OCI-M1 (cell line): ENCODE results near the gene TTLL4.
"Not testable (repeated sequence)": the region's sequence is repeated elsewhere in the genome, so short reads cannot be mapped to it uniquely, and the experiment has no call there.

Experiments
- DNase-seq: peaks from one replicate; lab custom pipeline; 2025; lab: John Stamatoyannopoulos, UW

TTLL4 gene

DNA sequence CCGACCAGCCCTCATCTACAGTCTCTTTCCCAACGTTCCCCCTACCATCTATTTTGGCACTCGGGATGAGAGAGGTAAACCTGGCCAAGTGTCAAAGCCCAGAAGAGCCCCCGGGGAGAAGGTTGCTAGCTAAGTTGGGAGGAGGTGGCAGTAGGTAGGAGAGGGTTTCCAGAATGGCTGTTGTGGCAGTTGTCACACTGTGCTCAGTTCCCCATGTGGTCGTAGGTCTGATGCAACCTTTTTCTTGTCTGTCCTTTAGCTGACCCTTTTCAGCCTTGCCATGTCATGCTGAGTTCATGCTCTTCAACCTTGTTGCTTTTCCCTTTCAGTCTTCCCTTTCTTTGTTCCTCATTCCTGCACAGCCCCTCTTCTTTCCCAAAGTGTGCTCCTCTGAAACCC lies 34.5 kb downstream of the TTLL4 start:
- peak; percentile 67 for DNase-seq

DNA sequence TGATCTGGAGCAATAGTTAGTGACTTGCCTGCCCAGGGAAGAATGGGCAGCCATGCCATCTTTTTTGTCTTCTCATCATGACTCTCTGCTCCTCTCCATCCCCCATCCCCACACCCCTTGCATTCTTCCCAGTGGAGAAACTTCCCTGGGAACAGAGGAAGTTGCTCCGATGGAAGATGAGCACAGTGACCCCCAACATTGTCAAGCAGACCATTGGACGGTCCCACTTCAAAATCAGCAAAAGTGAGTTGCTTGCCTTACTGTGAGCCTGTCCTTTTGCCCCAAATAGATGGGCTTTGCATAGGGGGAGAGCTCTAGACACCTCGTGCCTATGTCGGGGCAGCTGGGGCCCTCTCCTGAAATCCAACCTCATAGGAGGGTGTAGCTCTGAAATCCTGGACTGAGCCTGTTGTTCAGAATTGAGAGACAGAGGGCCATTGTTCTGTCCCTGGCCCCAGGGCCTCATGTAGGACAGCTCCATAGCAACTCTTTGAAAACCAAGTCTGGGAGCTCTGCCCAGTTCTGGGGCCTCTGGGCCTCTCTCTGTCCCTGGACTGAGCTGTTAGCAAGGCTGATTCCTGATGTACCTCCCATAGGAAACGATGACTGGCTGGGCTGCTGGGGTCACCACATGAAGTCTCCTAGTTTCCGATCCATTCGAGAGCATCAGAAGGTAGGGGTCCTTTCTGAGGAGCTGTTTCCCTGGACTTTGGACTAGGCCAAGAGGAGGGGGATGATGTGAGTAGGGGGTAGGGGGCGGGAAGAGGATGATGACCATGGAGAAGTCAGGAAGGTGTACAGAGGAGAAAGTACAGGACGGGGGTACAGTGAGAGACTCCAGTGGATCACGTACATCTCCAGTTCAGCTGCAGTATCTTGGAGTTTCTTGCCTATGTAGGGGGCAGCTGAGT lies 35.2 kb downstream of the TTLL4 start:
- no peak for DNase-seq

DNA sequence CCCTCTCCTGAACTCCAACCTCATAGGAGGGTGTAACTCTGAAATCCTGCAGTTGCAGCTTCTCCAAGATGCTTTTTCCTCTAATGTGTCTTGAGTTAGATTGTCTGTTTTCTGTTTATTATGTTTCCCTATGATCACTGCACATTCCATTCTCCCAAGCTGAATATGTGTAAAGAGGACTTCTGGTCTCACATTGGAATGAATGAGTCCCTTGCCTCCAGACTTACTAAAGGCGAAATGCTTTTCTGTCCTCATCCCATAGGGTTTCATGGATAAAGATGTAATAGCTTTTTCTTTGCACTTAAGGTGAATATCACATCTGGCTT lies 35.8 kb downstream of the TTLL4 start:
- DNase-seq, result no peak

DNA sequence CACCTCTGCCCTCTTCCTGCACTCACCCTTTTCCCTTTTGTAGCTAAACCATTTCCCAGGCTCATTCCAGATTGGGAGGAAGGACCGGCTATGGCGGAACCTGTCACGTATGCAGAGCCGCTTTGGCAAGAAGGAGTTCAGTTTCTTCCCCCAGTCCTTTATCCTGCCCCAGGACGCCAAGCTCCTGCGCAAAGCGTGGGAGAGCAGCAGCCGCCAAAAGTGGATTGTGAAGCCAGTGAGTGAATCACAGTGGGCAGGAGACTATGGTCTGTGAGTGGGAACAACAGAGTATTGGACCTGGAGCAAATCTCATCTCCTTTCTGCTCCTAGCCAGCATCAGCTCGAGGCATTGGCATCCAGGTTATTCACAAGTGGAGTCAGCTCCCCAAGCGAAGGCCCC lies 36.3 kb downstream of the TTLL4 start:
- no peak for DNase-seq

DNA sequence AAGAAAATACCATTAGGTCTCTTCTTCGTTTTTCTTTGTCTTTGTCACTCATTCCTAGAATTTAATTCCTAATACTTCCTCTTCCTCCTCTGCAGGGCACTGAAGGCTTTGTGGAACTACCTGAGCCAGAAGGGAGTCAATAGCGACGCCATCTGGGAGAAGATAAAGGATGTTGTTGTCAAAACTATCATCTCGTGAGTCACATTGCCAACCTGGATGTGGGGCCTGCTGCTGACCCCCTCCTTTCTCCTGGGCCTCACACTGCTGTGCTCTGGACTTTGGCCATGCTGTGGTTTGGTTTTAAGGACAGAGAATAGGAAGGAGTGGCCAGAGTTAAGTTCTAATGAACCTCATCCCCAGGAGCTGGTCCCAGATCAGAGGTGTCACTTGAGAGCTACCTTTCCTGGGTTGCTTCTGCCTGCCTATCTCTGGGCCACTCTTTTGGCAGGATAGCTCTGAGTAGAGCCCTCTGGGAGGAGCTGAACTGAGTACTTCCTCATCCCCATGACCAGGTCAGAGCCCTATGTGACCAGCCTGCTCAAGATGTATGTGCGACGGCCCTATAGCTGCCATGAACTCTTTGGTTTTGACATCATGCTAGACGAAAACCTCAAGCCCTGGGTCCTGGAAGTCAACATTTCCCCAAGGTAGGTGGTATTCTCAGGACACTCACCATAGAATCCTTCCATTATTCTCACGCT lies 38.3 kb downstream of the TTLL4 start:
- no peak for DNase-seq

DNA sequence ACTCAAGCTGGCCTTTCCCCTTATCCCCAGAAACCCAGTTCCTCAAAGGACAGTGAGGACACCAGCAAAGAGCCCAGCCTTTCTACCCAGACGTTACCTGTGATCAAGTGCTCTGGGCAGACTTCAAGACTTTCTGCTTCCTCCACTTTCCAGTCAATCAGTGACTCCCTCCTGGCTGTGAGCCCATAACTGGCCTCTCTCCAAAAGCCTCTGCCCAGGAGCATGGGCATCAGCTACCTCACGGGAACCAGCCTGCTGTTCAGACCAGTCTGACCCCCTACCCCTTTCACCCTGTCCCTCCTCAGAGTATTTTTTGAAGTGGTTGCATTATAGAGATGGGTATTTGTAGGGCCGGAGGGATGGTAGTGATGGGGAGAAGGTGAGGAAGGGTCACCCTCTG lies 43.6 kb downstream of the TTLL4 start:
- DNase-seq, result no peak

DNA sequence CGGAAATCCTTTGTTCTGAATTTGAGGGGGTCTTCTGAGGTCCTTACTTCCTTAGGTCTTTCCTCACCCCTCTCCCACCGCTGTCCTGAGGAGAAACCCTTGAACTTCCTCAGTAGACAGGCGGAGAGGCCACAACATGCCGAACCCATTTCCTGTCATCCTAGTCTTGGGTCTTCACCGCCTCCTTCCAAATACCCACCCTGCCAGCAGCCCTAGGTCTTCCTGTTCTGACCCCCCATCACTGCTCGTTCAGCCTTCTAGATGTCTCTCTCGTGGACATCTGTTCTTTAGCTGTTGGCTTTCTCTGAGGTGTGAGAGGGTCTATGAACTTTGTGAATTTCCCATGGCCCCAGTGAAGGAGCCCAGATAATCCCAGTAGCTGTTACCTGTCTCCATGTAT lies 44.1 kb downstream of the TTLL4 start:
- no peak for DNase-seq

DNA sequence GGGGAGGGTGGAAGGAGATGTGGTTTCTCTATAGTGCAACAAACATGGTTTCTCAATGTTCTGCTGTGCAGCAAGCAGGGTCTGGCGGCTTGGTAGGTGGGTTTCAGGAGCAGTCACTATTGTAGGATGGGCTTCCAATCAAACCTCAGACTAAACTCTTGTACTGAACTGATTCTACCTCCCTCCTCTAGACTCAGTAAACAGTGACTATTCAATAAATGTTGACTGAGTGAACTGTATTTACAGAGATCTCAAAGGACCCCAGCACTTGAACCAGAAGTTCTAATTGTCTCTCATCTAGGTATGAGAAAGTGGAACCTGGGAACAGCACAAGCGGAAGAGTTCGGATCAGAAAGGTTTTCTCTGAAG lies 44.5 kb downstream of the TTLL4 start:
- DNase-seq, result no peak

DNA sequence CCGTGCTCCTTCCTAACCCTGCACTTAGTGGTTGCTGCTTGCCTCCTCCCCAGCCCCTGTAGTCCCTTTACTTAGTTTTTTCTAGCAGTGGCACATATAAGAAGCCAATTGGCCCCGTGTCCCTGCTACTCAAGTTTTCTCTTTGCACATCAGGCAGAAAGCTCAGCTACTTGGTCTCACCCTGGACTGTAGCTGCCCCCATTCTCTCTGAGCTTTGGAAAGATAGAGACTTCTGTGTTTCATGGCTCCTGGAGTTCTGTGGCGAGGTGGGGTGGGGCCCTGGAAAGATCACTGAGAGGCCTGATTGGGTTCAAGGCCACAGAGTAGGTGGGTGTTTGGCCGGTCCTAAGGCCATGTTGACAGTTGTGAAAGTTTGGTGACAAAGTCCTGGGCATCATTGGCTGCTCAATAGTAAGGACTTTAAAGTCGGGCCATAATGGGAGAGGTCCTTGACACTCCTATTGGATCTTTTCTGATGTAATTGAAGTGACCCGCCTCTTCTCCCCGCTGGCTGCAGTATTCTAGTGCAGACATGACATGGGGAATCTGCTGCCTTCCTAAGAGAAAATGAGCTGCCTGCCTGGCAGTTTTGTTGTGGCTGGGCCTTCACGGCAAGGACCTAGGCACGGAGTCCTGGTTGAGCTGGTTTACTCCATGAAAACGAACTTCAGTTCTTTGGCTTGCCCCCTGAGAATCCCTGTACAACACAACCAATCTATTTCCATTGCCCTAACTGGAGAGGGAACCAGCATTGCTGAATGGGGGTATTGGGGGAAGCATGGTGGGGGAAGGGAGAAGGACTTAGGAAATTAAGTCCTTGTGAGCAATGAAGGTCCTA lies 45.2 kb downstream of the TTLL4 start:
- no peak for DNase-seq

DNA sequence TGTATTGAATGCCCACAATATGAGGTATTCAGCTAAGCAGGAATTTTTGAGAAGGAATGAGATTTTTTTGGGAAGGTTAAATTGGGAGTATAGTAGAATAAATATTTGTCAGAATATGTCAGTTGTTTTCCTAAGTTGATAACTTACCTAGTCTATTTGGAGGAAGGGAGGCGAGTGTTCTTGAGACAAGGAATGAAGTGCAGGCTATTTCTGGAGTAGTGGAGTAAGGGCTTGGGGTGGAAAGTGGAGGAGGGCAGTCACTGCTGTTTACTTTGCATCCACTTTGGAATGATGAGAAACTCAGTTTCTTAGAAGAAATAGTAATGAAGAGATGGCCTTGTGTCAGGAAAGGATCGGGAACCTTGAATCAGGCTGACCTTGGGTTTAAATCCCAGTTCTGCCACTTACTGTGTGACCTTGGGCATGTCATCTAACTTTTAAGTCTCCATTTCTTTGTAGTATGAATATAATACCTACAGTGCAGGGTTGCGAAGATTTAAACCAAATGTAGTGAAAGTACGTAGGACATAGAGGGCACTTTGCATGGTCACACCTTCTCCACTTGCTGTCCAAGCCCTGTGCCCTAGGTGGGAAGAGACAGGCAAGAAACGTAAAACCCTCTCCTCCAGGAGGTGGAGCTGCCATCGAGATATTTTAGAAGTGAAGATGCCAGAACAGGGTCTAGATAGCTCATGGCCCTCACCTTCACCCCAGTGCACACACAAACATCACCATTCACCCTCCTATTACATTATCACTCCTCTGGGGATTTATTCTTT lies 46.2 kb downstream of the TTLL4 start:
- DNase-seq, result no peak

DNA sequence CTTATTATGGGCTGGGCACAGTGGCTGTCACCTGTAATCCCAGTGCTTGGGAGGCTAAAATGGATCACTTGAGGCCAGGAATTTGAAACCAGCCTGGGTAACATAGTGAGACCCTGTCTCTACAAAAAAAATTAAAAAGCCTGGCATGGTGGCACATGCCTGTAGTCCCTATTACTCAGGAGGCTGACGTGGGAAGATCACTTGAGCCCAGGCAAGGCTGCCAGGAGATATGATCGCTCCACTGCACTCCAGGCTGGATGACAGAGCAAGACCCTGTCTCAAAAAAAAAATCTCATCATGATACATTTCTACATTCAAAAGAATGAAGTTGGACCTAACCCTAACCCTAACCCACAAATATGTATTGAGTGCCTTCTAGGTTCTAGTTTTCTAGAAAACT lies 51.2 kb downstream of the TTLL4 start:
- no peak for DNase-seq

DNA sequence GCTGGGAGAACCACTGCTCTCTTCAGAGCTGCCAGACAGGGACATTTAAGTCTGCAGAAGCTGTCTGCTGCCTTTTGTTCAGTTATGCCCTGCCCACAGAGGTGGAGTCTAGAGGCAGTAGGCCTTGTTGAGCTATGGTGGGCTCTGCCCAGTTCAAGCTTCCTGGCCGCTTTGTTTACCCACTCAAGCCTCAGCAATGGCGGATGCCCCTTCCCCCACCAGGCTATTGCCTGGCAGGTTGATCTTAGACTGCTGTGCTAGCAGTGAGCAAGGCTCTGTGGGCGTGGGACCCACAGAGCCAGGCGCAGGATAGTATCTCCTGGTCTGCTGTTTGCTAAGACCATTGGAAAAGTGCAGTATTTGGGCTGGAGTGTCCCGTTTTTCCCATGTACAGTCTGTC lies 62.1 kb downstream of the TTLL4 start:
- not testable (repeated sequence) for DNase-seq

DNA sequence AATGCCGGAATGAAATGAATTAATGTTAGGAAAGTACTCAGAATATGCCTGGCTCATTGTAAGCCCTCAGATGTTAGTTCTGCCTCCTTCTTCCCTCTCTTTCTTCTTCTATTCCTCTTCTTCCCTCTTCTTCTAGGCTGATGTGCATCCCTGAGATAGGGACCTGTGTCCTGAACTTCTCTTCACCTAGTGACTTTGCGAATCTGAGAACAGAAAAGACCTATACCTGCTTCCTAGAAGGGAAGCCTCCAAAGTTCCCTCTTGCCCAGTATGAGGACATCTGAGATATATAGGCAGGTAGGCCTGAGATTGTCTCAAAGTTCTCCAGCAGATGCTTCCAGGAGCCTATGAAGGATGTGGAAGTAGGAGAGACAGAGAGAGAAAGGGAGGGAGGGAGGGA lies 63.2 kb downstream of the TTLL4 start:
- DNase-seq, result no peak

DNA sequence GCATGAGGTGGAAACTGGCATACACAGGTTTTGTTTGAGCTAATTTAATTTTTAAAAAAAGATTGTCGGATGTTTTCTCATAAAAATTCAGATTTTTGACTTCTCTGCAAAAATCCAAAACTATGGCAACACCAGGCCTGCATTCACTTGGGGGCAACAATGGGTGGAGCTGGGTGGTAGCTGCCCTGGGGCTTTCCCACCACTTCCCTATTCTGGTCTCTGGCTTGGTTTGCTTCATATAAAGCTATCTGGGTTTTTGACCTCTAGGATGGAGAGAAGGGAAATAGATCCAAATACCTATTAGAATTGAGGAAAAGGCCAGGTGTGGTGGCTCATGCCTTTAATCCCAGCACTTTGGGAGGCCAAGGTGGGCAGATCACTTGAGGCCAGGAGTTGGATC lies 65.9 kb downstream of the TTLL4 start:
- peak; percentile 35 for DNase-seq

DNA sequence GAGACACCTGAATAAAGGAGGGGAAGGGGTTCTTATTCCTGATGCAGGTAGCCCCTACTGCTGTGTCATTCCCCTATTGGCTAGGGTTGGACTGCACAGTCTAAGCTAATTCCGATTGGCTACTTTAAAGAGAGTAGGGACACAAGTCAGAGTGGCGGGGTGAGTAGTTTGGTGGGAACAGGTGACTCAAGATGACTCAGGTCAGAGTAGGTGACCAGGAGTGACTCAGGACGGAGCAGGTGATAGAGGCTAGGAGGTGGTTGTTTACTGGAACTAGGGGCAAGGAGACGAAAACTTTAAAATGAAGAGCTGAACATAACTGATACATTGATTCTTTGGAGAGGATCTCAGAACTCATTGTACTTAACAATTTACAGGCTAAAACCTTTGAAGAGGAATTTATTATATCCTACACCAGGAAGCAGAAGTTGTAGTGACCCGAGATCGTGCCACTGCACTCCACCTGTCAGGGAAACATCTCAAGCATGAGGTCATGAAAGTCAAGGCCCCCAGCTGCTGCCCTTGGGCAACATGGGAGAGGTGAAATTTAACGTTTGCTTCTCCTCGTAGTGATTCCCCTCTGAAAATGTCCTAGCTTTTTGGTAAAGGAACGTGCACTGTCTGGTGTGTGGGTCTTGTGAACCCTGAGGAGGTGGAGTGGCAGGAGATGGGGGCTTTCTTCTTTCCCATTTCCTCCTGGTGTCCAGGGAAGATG lies 66.8 kb downstream of the TTLL4 start:
- no peak for DNase-seq

DNA sequence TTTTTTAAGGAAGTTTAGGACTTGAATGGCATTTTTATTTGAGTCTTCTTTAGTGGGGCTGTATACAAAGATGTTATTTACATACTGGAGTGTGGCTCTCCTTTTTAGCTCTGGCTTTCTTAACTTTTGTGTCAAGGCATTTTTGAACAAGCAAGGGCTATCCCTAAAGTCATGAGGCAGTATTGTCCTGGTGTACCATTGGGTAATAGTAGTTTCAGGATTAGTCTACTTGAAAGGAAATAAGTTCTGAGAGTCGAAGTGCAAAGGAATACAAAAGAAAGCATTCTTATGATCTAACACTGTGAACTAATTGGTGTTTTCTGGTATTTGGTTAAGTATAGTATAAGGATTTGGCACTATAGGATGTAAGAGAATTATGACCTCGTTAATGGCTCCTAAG lies 69.4 kb downstream of the TTLL4 start:
- DNase-seq, result no peak

DNA sequence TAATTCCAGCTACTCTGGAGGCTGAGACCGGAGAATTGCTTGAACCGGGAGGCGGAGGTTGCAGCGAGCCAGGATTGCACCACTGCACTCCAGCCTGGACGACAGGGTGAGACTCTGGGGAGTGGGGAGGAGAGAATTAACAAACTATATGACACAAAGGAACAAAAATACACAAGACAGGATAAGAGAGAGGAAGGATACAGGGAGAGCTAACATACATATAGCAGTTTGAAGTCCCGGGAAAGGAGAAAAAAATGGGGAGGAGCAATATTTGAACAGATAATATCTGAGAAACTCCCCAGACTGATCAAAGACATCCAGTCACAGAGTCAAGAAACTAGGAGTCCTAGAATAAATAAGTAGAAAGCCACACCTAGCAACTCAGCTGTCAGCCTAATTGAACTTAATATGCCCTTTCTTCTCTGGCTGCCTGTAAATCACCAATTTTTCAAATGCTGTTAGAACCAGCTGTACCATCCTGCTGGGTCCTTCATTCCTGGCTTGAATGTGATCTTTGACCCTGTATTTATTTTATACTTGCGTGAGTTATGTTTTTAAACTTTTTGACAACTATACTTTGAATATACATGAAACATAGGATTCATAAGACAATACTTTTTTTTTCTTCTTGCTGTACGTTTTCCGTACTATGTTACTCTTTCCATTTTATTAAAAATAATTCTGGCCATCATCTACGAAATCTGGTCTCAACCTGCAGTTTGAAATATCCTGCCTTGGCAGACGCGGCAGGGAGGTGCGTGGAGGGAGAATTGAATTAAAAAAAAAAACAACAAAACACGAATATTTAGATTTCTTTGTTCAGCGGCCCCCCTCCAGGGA lies 70.4 kb downstream of the TTLL4 start:
- DNase-seq, result no peak

DNA sequence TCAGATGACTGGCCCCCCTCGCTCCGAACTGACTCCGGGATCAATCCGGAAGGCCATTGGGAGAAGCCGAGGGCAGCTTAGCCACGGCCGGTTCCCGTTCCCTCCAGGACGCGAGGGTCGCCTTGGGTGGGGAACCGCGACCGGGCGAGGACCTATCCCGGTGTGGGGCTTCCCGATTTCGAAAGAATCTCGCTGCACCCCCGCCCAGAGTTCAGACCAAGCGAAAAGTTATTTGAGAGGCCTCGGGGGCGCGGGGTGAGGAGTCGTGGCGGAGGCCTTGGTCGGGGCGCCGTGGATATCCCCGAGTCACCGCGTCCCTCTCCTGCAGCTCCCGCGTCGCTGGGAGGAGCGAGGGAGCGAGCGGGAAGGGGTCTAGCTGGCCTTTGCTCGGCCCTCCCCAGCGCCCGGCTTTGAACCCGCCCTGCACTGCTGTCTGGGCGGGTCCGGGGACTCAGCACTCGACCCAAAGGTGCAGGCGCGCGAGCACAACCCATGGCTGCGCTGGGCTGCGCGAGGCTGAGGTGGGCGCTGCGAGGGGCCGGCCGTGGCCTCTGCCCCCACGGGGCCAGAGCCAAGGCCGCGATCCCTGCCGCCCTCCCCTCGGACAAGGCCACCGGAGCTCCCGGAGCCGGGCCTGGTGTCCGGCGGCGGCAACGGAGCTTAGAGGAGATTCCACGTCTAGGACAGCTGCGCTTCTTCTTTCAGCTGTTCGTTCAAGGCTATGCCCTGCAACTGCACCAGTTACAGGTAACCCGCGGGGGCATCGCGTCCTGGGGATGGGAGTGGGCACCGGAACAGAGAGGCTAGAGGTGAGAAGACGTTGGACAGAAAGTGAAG lies 71.3 kb downstream of the TTLL4 start, which contains the start of gene CYP27A1:
Gene CYP27A1, plus strand, starts transcription at position 457 of the 837 bp plus-strand sequence. Its CDS starts 36 bp downstream, at position 493.
- no peak for DNase-seq

DNA sequence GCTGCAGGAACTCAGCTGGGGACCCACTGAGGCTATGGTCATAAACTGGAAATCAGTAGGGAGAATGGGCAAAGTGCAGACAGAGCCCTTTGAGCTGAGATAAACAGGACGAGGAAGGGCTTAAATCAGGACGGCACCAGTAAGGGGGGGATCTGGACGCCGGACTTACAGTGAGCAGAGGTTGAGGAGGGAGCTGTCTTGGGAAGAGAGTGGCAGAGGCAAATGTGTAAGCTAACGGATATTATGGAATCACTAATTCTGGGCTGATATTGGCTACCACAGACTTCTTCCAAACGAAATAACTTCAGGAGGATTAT lies 71.9 kb downstream of the TTLL4 start:
- DNase-seq, result no peak

DNA sequence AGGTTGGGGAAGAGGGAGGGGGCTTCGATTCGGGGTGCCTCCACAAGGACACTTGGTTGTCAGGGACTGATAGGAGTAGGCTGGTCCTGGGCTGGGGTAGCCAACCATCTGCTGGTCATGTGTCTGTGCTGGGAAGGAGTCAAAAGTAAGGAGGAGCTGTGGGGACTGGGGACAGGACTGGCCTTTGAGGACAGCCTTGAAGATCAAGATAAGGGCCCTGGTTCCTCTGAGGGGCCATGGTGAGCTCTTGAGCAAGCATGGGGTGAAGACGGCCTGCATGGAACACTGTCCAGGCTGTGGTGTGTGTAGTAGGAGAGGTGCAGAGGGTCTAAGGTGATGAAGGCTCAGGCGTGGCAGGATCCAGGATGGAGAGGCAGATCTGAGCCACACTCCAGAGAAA lies 73.1 kb downstream of the TTLL4 start:
- peak; percentile 28 for DNase-seq
